HG02970 (cell line): ENCODE measurements around the gene KRT8.

ENCODE experiments used
- ATAC-seq: cut with Tn5 transposase; IDR thresholded peaks from one replicate; pipeline ENCODE4 v1.9.1; 2021; ENCODE audit warnings: mild to moderate bottlenecking, moderate library complexity, moderate number of reproducible peaks; ENCODE audit not compliant: unreplicated experiment, low FRiP score

Gene KRT8

DNA sequence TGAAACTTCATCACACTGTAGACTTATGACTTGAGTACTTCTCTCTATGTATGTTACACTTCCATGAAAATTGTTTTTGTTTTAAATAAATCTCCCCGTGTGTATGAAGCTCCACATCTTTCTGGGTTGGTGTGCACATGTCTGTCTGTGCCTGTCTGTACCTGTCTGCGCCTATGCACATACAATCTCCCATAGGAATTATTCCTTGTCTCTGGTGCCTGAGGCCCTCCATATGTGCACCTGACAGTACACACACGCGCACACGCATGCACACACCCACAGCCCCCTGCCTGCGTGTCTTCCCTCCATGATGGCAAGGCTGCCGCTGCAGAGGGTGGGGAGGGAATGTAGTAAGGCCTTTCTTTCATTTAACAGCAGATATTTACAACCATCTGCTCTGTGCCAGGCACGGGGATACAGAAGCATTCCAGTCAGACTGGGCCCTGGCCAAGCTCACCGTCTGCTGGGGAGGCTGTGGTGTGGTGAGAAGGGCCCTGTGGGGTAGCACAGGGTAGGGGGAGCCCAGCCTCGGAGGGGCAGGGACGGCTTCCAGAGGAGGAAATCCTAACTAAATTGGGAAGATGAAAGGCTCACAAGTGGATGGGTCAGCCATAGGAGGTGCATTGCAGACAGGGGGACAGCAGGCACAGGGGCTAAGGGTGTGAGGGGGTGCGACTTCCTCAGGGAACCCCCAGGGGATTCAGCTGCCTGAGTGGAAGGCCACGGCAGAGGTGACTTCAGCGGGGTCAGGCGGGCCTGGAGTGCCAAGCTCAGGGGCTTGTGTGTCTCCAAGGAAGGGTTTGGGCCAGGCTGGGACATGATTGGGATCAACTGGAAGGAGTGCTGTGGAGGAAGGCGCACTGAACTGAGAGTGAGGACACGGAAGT lies 26.1 kb downstream of the KRT8 start:
- no peak for ATAC-seq

DNA sequence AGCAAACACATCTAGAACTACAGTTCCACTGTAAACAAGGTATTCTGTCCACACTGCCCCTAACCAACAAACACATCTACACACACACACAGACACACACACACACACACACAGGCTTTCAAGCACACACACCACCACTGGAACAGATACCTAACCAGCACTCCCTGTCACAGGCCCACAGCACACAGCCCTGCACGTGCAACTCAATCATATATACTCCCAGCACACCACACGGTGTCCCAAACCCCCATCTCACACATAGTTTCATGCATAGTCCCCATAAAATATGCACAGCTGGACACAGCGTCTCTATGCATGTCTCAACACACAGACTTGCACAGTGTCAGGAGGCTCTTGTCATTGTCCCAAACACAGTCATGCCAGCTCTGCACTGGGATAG lies 27.6 kb downstream of the KRT8 start:
- no peak for ATAC-seq

DNA sequence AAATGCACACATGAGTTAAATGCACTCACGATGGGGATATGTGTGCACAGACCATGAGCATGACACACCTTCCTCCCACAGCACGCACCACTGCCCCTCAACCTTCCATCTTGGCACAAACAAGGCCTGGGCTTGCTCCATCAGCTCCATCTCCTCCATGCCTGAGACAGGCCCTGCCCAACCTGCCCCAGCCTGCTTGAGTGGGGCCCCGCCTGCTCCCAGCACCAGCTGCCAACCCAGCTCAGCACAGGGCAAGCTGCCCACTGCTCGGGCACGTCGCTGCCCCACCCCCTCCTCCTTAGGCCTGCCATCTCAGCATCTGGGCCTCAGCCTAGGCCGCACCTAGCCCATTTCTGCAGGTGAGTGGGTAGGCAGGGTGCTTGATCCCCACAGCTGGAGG lies 28.5 kb downstream of the KRT8 start:
- ATAC-seq = no peak

DNA sequence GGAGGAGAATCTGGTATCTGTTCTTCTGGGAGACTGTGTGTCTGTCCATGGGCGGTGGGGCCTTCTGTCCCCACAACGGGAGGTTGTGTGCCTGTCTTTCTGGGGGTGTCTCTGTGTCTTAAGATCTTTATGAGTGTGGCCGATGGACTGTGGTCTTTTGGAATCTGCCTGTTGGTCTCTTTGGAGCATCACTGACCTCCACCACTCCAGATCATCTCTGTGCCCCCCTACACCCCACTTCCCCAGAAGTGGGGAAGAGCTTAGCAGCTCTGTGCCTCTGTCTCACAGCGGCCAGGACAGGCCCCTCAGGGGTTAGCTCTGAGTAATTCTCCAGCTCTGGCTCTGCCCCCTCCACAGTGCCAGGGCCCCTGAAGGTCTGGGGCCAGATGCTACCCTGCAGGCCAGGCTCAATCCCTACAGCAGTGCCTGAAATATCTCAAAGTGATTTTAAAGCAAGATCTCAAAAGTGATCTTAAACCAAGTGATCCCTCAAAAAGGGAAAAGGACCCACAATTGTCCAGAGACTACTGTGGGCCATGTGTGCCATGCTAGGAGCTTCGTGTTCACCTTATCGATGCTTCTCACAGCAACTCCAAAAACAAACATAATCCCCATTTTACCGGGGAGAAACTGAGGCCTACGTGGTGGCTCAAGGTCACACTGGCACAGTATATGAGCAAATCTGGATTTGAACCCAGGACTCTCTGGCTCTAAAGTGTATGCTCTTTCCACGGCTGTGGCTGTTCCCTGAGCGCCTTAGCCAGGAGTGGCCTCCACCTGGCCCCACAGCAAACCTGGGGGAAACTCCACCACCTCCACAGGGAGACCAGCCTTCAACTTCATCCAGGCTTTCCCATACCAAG lies 30.1 kb downstream of the KRT8 start:
- ATAC-seq = no peak

DNA sequence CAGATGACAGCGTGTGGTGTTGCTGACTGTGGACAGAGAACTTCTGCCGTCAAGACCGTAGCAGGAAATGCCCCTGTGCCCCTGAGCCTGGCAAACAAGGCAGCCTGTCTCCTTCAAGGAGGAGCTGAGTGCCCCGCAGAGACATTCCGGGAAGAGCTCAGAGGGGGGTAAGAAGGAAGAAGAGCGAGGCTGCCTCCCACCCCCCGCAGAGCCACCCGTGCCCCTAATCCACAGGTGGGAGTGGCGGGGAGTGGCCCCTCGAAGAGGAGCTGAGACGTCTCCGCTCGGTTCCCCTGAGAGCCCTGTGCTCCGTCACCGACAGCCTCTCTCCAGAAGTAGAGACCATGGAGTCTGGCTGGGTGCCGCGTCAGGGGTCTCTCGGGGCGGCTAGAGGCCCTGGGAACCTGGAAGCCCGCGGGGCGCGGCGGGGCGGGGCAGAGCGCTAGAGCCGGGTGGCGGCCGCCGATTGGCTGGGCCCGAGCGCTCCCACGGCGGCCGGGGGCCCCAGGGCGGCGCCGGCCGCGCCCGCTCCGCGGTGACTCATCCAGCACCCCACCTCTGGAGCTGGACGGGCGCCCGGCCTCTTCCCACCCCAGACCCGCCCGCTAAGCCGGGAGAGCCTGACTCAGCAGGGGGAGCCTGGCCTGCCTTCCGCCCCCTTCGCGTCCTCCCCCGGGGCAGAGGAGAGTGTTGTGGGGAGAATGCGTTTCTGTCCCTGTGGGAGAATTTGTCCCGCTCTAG lies 30.9 kb downstream of the KRT8 start:
- ATAC-seq = no peak

DNA sequence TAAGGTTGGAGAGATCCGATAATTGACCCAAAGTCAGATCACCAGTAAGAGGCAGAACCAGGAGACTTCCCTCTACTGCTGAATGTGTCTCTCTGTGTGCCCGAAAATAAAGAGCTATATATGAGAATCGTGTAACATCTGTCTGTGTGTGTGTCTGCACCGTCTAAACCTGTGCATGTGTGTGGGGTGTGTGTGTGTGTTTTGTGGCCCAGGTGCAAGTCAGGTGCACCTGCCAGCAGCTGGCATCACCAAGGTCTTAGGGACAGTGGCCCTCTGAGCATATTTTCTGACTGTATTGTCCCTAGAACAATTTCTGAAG lies 31.4 kb downstream of the KRT8 start:
- ATAC-seq = no peak

DNA sequence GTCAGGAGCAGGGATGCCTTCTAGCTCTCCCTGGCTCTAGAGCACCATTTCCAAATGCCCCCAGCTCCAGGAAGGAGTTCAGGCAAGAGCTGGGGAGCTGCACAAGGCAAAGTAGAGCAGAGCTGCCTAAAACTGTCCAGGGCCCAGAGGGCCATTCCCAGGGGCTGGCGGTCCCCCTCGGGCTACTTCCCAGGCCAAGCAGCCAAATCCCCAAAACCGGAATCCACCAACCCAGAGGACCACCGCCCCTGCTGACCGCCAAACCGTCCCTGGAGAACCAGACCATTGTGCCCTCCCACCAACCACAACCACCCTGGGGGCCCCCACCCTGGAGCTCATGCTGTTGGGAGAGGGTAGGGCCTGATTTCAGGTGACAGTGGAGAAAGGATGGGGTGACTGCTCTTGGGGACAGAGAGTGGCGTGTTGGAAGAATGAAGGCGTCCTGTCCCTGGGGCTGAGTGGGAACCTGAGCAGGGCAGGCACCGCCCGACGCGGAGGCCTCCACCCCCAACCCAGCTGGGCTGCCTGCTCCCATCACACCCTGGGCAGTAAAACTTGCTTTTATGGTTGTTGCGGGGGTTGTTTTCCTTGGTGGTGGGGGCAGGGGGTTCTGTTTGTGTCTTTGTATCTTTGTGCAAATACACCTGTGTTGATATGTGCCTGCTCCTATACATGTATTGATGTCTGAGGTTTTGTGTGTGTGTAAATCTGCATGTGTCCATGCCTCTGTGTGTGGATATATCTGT lies 32.1 kb downstream of the KRT8 start:
- no peak for ATAC-seq

DNA sequence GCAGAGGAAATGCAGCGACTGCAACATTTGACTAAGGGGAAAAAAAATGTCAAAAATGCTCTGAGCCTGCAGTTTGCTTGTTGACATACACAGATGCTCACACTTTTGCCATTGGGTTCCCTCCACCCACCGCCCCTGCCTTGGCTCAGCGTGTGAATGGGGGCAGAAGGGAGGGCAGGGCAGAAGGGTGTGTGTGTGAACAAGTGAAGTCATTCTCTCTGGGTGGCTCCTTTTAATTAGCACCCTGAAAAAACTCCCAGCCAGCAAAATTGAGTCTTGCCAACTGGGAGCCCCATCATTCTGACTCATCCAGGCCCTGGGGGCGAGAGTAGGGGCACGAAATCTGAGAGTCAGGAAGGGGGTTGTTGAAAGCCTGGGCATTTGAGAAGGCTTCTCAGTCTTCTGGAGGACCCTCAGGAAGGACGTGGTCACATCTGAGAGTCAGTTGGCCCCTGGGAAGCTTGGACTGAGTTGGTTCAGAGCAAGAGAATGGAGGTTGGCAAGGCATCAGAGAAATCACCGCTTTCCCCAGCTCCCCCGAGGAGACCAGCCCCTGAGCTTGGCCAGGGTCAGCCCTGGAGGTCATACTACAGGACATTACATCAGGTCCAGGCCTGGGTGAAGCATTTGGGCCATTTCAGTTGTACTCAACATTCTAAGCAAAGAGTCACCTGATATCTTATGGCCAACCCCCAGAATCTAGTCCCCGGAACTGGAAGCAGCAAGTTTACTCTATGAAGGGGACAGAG lies 33.4 kb downstream of the KRT8 start:
- ATAC-seq = no peak

DNA sequence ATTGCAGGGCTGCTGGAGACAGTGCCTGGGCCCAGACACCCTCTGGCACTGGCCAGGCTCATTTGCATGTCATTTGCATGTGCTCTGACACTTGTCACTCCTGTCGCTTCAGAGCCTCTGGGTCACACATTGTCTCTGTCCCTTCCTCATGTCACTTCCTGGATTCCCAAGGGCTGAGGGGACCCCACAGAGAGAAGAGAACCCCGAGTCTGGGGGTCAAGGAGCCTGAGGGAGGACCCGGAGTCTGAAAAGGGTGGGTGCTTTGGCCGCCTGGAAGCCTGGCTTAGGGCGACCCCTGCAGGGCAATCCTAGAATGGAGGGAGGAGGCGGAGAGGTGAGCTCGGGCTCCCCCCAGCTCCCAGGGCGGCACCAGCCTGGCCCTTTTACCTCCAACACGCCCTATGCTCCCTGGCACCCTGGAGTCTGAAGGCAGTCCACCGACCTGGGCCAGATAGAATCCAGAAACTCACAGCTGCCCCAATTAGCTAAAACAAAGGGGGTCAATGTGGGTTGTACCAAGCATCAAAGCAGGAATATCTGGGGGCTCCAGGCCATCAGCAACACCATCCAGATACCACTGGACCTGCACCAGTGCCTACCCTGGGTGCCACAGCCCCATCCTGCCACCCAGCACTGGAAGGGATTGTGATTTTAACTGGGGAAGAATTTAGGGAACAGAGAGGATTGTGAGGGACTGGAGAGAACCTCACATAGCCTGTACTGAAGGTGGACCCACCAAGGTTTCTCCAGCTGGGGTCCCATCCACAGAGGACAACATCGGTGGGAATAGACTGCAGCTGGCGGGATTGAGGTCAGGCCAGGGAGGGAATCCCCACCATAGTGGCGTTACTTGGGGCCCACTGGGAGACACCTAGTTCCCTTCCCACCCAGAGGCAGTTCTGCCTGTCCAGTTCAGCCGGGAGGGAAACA lies 34.2 kb downstream of the KRT8 start:
- no peak for ATAC-seq

DNA sequence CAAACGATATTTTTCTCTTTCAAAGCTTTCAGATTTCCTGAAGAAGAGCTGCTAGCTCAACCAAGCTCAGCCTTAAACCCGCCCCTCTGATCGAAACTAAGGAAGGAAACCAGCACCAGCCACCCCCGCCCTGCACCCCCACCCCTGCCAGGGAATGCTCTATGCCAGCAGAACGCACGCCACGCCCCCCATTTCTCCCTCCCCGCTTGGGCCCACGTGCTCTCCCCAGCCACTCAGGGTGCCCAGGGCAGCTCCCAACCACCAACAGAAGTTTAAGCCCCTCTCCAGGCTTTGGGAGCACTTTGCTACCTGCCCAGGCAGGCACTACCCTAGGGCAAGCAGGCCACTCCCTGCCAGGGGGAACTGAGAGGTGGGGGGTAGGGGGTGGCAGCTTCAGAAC lies 37.2 kb downstream of the KRT8 start:
- ATAC-seq = no peak

DNA sequence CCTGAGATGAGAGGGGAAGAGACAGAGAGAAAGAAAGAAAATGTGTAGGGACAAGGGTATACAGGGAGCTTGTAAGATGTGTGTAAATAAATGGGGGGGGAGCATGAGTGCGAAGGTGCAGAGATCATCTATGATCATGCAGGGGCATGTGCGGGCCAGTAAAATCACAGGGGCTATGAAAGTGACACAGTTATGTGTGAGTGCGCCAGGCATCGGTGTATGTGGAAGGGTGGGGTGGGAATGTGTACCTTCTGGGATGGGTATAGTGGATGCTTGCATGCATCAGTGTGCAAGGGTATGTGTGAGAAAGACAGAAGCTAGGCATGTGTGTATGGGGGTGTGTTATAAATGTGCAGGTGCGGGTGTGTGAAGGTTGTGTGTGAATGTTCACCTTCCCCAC lies 37.7 kb downstream of the KRT8 start:
- ATAC-seq = no peak

DNA sequence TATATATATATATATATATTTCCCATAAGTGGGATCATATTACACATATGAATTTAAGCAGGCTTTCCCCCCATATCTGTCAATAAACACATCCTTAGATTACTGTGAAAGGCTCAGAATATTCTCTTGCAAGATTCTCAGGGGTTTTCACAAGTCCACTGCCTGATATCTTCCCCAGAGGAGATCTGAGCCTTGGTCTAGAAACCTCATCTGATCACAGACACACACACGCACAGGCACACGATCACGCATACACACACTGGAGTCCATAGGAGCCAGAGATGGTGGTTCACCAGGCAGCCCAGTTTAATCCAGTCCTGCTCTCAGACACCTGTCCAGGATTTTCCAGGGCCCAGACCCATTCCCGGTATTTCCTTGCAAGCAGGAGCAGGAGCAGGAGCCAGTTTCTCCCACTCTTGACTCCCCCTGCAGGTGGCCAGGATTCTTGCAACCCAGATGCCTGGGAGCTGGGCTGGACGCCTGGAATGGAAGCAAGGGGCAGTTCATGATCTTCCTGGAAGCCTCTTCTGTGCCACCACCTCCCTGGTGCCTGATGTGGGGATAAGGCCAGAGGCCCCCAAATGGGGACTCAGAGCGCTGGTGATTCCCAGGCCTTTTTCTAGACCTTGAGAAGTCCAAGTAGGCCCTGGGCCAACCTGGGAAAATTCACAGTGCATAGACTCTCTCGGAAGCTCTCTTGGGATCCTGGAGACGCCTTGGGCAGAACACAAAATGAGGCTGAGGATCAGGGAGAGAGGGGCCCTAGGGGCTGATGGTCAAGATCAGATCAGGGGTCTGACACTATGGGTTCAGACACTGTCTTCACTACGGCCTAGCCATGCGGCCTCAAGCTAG lies 39.6 kb downstream of the KRT8 start:
- ATAC-seq = no peak

DNA sequence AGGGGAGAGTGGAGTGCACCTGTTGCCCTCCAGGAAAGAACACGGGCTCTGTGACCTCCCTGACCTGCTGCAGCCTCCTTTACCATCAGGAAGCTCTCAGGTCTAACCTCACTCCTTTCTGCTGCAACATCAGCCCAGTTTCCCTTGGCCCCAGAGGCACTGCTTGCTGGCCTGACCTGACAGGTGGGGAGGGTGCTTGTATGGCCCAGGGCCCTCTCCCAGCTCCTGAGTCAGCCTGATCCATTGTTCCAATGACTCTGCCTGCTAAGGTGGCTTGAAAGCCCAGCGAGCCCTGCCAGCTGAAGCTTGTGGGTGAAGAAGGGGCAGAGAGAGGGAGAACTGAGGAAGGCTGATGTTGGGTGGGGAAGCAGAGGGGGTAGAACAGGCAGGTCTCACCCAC lies 42.9 kb downstream of the KRT8 start:
- ATAC-seq = no peak

DNA sequence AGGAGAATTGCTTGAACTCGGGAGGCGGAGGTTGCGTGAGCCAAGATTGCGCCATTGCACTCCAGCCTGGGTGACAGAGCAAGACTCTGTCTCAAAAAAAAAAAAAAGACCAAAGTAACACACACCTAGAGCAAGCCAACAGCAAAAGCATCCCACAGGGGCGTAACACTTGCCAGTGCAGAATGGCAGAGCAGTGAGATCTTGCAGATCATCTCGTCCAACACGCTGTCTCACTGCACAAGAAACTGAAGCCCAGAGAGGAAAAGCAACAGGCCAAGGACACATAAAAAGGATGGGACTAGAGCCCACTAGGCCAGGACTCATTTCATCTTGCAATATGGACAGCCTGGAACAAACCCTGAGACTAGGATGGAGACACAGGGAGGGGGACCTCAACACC lies 43.4 kb downstream of the KRT8 start:
- ATAC-seq = no peak

DNA sequence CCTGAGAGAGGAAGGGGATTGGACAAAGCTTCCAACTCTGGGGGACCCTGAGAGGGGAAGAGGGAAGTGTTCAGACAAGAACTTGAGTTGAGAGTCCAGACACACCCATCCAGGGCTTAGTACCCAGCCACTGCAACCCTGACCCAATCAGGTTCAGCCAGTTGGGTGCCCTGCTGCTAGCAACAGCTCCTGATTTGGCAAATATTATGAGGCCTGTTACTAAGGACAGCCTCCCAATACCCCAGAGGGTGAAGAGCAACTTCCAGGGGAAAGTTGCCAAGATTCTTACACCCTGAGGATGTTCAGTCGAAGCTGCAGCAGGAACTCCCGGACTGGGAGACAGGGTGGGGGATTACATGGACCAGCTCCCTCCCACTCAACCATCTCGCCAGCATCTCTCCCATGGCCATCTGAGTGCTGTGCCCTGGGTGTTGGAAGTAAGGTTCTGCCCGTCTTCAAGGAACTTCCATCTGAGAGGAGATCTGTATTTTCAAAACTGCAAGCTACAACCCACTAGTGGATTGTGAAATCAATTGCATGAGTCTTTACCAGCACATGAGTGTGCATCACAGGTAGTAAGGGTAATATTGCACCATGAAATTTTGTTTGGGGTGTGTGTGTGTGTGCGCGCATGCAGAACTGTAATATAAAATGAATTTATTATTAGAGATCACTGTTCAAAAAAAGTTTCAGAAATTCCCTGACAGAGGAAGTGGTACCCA lies 44.6 kb downstream of the KRT8 start:
- ATAC-seq = no peak

DNA sequence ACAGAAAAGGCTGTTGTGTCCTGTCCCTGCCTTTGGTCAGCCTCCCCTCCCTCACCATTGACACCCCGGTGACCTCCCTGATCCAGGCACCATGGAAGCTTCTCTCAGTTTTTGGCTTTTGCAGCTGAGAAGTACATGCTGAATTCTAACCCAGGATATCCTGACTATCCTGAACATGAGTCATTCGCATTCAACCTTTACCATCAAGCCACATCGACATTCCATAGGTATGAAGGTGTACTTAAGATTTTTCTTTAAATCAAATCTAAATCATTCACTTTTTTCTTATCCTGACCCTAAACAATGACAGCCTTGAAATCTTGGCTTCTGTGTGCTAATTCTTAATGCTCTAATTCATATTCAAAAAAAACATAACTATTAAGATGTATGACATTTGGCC lies 47.4 kb downstream of the KRT8 start:
- ATAC-seq = no peak

DNA sequence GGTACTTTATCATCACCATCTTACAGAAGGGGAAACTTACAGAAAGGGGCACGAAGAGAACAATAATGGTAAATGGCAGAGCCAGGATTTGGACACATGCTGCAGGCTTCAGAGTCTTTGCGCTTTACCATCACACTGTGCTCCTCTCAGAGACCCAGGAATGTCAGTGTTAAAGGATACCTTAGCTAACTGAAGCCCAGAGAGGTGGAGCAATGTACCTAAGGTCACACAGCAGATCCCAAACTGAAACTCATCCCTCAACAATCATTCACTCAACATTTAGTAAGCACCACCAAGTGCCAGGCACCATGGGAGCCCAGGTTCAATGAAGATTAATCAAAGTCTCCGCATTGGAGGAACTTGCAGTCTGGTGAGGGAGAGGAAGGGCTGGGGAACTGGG lies 48.1 kb downstream of the KRT8 start:
- ATAC-seq = no peak
